Measurements from ENCODE around the gene MCC.
A peak's percentile ranks its signal among the peaks of the same experiment; 100 is the strongest.

The MCC gene

GRCh38 chr5:112975721-112976431 lies 512.4 kb downstream of the MCC start:
- no peaks in the 10 kb centered on the region for H3K9me2 ChIP-seq (replicated peaks; ENCODE audit: insufficient read depth, low read length)

GRCh38 chr5:112974901-112975300 lies 513.4 kb downstream of the MCC start:
- 0 out of 2 replicates have a peak, but pooled peaks cover 3% of the 10 kb centered on the region for H3K36me3 ChIP-seq (ENCODE audit: low read length)
- H3K4me2 ChIP-seq (ENCODE audit: low read depth, low read length, poor library complexity, severe bottlenecking) = no peak overlapping the region
- 0 out of 2 replicates have a peak, but pooled peaks cover 4% of the 10 kb centered on the region for H3F3A ChIP-seq (ENCODE audit: insufficient read depth)
- TF ChIP-seq EZH2phosphoT487 (conservative IDR thresholded peaks at IDR 0.05; ENCODE audit: low read length) = no peak
- no peak for TF ChIP-seq CTCF (IDR thresholded peaks at IDR 0.05; ENCODE audit: insufficient read depth, low read length, poor library complexity, severe bottlenecking)
- peaks cover 31% of the 10 kb centered on the region for H3K79me2 ChIP-seq (ENCODE audit: insufficient read depth, low read length)
- no peak overlapping the region for H3K27ac ChIP-seq (ENCODE audit: low read depth, low read length)
- H3K4me3 ChIP-seq (ENCODE audit: insufficient read depth, low read length, poor library complexity, severe bottlenecking) = no peak overlapping the region
- no peak overlapping the region for H3K9ac ChIP-seq (ENCODE audit: low read length)
- no peaks in the 10 kb centered on the region for H3K9me2 ChIP-seq (replicated peaks; ENCODE audit: insufficient read depth, low read length)
- 0 out of 2 replicates have a peak, but pooled peaks cover 16% of the 10 kb centered on the region for H4K20me1 ChIP-seq (ENCODE audit: low read depth, low read length)
- peak overlapping the region; percentile 57 for H2AFZ ChIP-seq (ENCODE audit: low read depth, low read length, severe bottlenecking)
- H3K9me3 ChIP-seq (ENCODE audit: insufficient read depth, low read length) = no peaks in the 10 kb centered on the region
- no peaks in the 10 kb centered on the region for H3K27me3 ChIP-seq (ENCODE audit: low read length)

More at GRCh38 chr5:112975721-112976431, 512.4 kb downstream of the MCC start:
- H3K4me3 ChIP-seq (ENCODE audit: insufficient read depth, low read length, poor library complexity, severe bottlenecking) = peak overlapping the region; percentile 28
- H3K79me2 ChIP-seq (ENCODE audit: insufficient read depth, low read length) = peaks cover 41% of the 10 kb centered on the region
- no peaks in the 10 kb centered on the region for H3K27me3 ChIP-seq (ENCODE audit: low read length)
- H2AFZ ChIP-seq (ENCODE audit: low read depth, low read length, severe bottlenecking) = peak overlapping the region; percentile 57
- no peak for TF ChIP-seq CTCF (IDR thresholded peaks at IDR 0.05; ENCODE audit: insufficient read depth, low read length, poor library complexity, severe bottlenecking)
- no peak for TF ChIP-seq EZH2phosphoT487 (conservative IDR thresholded peaks at IDR 0.05; ENCODE audit: low read length)
- H3K9ac ChIP-seq (ENCODE audit: low read length) = peak overlapping the region; percentile 22; the same call in 1 of the 2 replicates
- H3K4me2 ChIP-seq (ENCODE audit: low read depth, low read length, poor library complexity, severe bottlenecking) = peak overlapping the region; percentile 51
- H4K20me1 ChIP-seq (ENCODE audit: low read depth, low read length) = peaks cover 16% of the 10 kb centered on the region; the same call in 1 of the 2 replicates
- H3K9me3 ChIP-seq (ENCODE audit: insufficient read depth, low read length) = no peaks in the 10 kb centered on the region
- H3K27ac ChIP-seq (ENCODE audit: low read depth, low read length) = peak overlapping the region; percentile 20; the same call in 1 of the 2 replicates
- H3F3A ChIP-seq (ENCODE audit: insufficient read depth) = 0 out of 2 replicates have a peak, but pooled peaks cover 4% of the 10 kb centered on the region
- H3K36me3 ChIP-seq (ENCODE audit: low read length) = 0 out of 2 replicates have a peak, but pooled peaks cover 3% of the 10 kb centered on the region

- no peaks in the 10 kb centered on the region for H3K27me3 ChIP-seq (ENCODE audit: low read length)
- no peak overlapping the region for H3K9ac ChIP-seq (ENCODE audit: low read length)
- H3K36me3 ChIP-seq (ENCODE audit: low read length) = 0 out of 2 replicates have a peak, but pooled peaks cover 3% of the 10 kb centered on the region
- no peak overlapping the region for H3K4me2 ChIP-seq (ENCODE audit: low read depth, low read length, poor library complexity, severe bottlenecking)
- H3K27ac ChIP-seq (ENCODE audit: low read depth, low read length) = no peak overlapping the region
- H4K20me1 ChIP-seq (ENCODE audit: low read depth, low read length) = 0 out of 2 replicates have a peak, but pooled peaks cover 8% of the 10 kb centered on the region
- H3K9me3 ChIP-seq (ENCODE audit: insufficient read depth, low read length) = no peaks in the 10 kb centered on the region
- H3K4me3 ChIP-seq (ENCODE audit: insufficient read depth, low read length, poor library complexity, severe bottlenecking) = no peak overlapping the region
- peaks cover 21% of the 10 kb centered on the region for H3K79me2 ChIP-seq (ENCODE audit: insufficient read depth, low read length)
- TF ChIP-seq EZH2phosphoT487 (conservative IDR thresholded peaks at IDR 0.05; ENCODE audit: low read length) (no peak), CTCF (IDR thresholded peaks at IDR 0.05; ENCODE audit: insufficient read depth, low read length, poor library complexity, severe bottlenecking) (no peak)
- H2AFZ ChIP-seq (ENCODE audit: low read depth, low read length, severe bottlenecking) = no peak overlapping the region
- H3K9me2 ChIP-seq (replicated peaks; ENCODE audit: insufficient read depth, low read length) = no peaks in the 10 kb centered on the region
- 0 out of 2 replicates have a peak, but pooled peaks cover 4% of the 10 kb centered on the region for H3F3A ChIP-seq (ENCODE audit: insufficient read depth)
Observed at GRCh38 chr5:112973904-112974303, 514.3 kb downstream of the MCC start.
